ENCODE results near the gene ZNF746.

The ZNF746 gene

GRCh38 chr7:149525280-149525679 lies 27.7 kb upstream of the ZNF746 start:
- TF ChIP-seq CTCF (conservative IDR thresholded peaks at IDR 0.05; ENCODE audit: low read depth, low read length) = no peak
- H3K4me3 ChIP-seq (ENCODE audit: low read length) = no peak overlapping the region
- DNase-seq (ENCODE audit: low read depth) = no peak

GRCh38 chr7:149524394-149524793 lies 26.8 kb upstream of the ZNF746 start:
- H3K4me3 ChIP-seq (ENCODE audit: low read length) = no peak overlapping the region
- TF ChIP-seq CTCF (conservative IDR thresholded peaks at IDR 0.05; ENCODE audit: low read depth, low read length) = no peak
- DNase-seq (ENCODE audit: low read depth) = no peak

- no peak overlapping the region for H3K4me3 ChIP-seq (ENCODE audit: low read length)
- no peak for TF ChIP-seq CTCF (conservative IDR thresholded peaks at IDR 0.05; ENCODE audit: low read depth, low read length)
- DNase-seq (ENCODE audit: low read depth) = no peak
These were observed 12.6 kb upstream of the ZNF746 start for GRCh38 chr7:149510248-149510647.

- no peak for DNase-seq (ENCODE audit: low read depth)
- H3K4me3 ChIP-seq (ENCODE audit: low read length) = no peak overlapping the region
- TF ChIP-seq CTCF (conservative IDR thresholded peaks at IDR 0.05; ENCODE audit: low read depth, low read length) = no peak
These were observed 12.2 kb upstream of the ZNF746 start for GRCh38 chr7:149509774-149510173.

- no peak for DNase-seq (ENCODE audit: low read depth)
- no peak overlapping the region for H3K4me3 ChIP-seq (ENCODE audit: low read length)
- no peak for TF ChIP-seq CTCF (conservative IDR thresholded peaks at IDR 0.05; ENCODE audit: low read depth, low read length)
These were observed 7.9 kb upstream of the ZNF746 start for GRCh38 chr7:149505551-149505950.

- H3K4me3 ChIP-seq (ENCODE audit: low read length) = no peak overlapping the region
- no peak for TF ChIP-seq CTCF (conservative IDR thresholded peaks at IDR 0.05; ENCODE audit: low read depth, low read length)
- no peak for DNase-seq (ENCODE audit: low read depth)
These were observed 4.0 kb upstream of the ZNF746 start for GRCh38 chr7:149501651-149502050.

GRCh38 chr7:149500910-149501309 lies 3.3 kb upstream of the ZNF746 start:
- TF ChIP-seq CTCF (conservative IDR thresholded peaks at IDR 0.05; ENCODE audit: low read depth, low read length) = no peak
- no peak for DNase-seq (ENCODE audit: low read depth)
- H3K4me3 ChIP-seq (ENCODE audit: low read length) = no peak overlapping the region
